GM21360 (cell line): ENCODE measurements around the gene PHF13.

ENCODE experiments used
- ATAC-seq: cut with Tn5 transposase; IDR thresholded peaks from one replicate; pipeline ENCODE4 v1.9.1; 2021; ENCODE audit warnings: mild to moderate bottlenecking, moderate library complexity; ENCODE audit not compliant: unreplicated experiment

PHF13 gene

GRCh38 chr1:6601049-6601922, 12.2 kb upstream of the PHF13 start:
- ATAC-seq: peak; percentile 26

GRCh38 chr1:6601923-6602668, 11.4 kb upstream of the PHF13 start:
- peak; percentile 3 for ATAC-seq

GRCh38 chr1:6602669-6603237, 10.8 kb upstream of the PHF13 start, which contains the start of gene KLHL21:
KLHL21 (minus strand) TSS chr1:6602869; CDS start chr1:6602817, 52 bp downstream.
- ATAC-seq: peak; percentile 51

- peak; percentile 28 for ATAC-seq
Measured at GRCh38 chr1:6603238-6603914, 10.2 kb upstream of the PHF13 start.

GRCh38 chr1:6603915-6604558, 9.5 kb upstream of the PHF13 start:
- no peak for ATAC-seq

- peak; percentile 1 for ATAC-seq
Measured at GRCh38 chr1:6612641-6613360, 730 bp upstream of the PHF13 start.

GRCh38 chr1:6614019-6614928, 743 bp downstream of the PHF13 start:
- ATAC-seq: peak; percentile 5

GRCh38 chr1:6614929-6615785, 1.6 kb downstream of the PHF13 start:
- ATAC-seq: no peak

GRCh38 chr1:6619045-6619444, 5.5 kb downstream of the PHF13 start:
- ATAC-seq: no peak

- no peak for ATAC-seq
Measured at GRCh38 chr1:6621429-6622391, 8.2 kb downstream of the PHF13 start.

GRCh38 chr1:6622396-6623152, 9.0 kb downstream of the PHF13 start:
- ATAC-seq: no peak

- no peak for ATAC-seq
Measured at GRCh38 chr1:6623269-6623965, 9.9 kb downstream of the PHF13 start.

GRCh38 chr1:6624710-6625583, 11.4 kb downstream of the PHF13 start, which contains the start of gene THAP3:
THAP3 (plus strand) TSS chr1:6624868; CDS start chr1:6625219, 351 bp downstream.
- peak; percentile 71 for ATAC-seq

GRCh38 chr1:6625584-6626149, 12.1 kb downstream of the PHF13 start:
- no peak for ATAC-seq
